ENCODE results near the gene CDH20.
A peak's percentile ranks its signal among the peaks of the same experiment; 100 is the strongest.

The CDH20 gene

GRCh38 chr18:61397222-61397621, 64.0 kb downstream of the CDH20 start:
- TF ChIP-seq SIN3A (IDR thresholded peaks at IDR 0.05; ENCODE audit: borderline replicate concordance, insufficient read depth, low read length) (no peak), TAF1 (IDR thresholded peaks at IDR 0.05; ENCODE audit: borderline replicate concordance, insufficient read depth, low read length) (no peak), REST (IDR thresholded peaks at IDR 0.05; ENCODE audit: insufficient read depth in 1 of 2, low read depth in 2 of 2, low read length in 2 of 2) (no peak), FOXP2 (optimal IDR thresholded peaks at IDR 0.05; ENCODE audit: borderline replicate concordance, extremely low read depth, extremely low read length, insufficient read depth) (no peak)

DNA sequence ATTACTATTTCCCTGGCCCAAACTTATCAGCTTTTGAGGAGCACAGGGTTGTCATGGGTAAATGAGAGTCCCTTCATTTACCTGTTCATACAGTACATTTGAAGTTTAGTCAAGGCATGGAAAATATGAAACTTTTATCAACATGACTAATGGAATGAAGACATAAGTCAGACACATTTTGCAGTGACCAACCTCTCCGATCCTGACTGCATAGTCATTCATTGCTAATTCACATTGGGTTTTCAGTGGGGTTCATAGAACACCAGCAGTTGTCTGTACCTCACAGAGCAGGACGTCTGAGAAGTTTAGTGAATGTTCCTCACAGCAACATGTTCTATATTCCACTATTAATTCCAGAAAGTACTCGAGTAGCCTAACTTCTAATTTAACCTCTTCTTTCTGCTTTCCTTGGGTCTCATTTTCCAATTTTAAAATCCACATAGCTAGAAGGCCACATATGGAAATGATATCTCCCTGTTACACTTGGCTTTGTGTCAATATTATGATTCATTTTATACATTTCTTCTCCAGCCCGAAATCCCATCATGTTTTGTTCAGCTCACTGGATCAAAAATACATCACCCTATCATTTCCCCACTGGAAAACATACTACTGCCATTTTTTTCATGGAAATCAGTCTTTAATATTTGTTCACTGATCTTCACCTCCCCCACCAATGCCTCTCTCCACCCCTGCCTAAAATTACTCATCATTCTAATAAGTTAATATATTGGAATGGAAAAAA, 65.9 kb downstream of the CDH20 start:
- no peak for TF ChIP-seq REST (IDR thresholded peaks at IDR 0.05; ENCODE audit: insufficient read depth in 1 of 2, low read depth in 2 of 2, low read length in 2 of 2)
- no peak for TF ChIP-seq FOXP2 (optimal IDR thresholded peaks at IDR 0.05; ENCODE audit: borderline replicate concordance, extremely low read depth, extremely low read length, insufficient read depth)
- TF ChIP-seq POLR2AphosphoS5 (IDR thresholded peaks at IDR 0.05; ENCODE audit: low read depth, low read length) = no peak

- peak; percentile 8; the same call in 1 of the 2 replicates for TF ChIP-seq TAF1 (IDR thresholded peaks at IDR 0.05; ENCODE audit: borderline replicate concordance, insufficient read depth, low read length)
- no peak for TF ChIP-seq FOXP2 (optimal IDR thresholded peaks at IDR 0.05; ENCODE audit: borderline replicate concordance, extremely low read depth, extremely low read length, insufficient read depth)
- no peak for TF ChIP-seq REST (IDR thresholded peaks at IDR 0.05; ENCODE audit: insufficient read depth in 1 of 2, low read depth in 2 of 2, low read length in 2 of 2)
These were observed 66.9 kb downstream of the CDH20 start for GRCh38 chr18:61400016-61400635.

- TF ChIP-seq FOXP2 (optimal IDR thresholded peaks at IDR 0.05; ENCODE audit: borderline replicate concordance, extremely low read depth, extremely low read length, insufficient read depth) (no peak), REST (IDR thresholded peaks at IDR 0.05; ENCODE audit: insufficient read depth in 1 of 2, low read depth in 2 of 2, low read length in 2 of 2) (no peak)
These were observed 67.5 kb downstream of the CDH20 start for GRCh38 chr18:61400716-61401115.

DNA sequence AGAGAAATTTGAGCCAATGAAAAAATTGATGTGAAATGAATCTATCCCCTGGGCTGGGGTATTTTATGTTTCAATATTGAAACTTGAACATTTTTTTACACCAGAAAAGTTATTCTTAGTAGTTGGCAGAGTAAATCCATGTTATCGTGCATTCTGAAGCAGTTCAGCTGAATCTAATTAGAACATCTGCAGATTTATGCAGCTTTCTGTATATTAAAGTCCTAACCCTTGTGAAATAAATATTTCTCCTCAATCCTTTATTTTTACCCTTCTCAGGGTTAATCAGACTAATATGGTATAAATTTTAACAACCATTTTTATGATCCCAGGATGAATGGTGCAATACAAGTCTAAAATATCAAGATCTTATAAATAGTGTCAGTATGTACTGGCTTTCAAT, 69.5 kb downstream of the CDH20 start:
- TF ChIP-seq REST (IDR thresholded peaks at IDR 0.05; ENCODE audit: insufficient read depth in 1 of 2, low read depth in 2 of 2, low read length in 2 of 2) (no peak), TAF1 (IDR thresholded peaks at IDR 0.05; ENCODE audit: borderline replicate concordance, insufficient read depth, low read length) (no peak), SIN3A (IDR thresholded peaks at IDR 0.05; ENCODE audit: borderline replicate concordance, insufficient read depth, low read length) (no peak), POLR2AphosphoS5 (IDR thresholded peaks at IDR 0.05; ENCODE audit: low read depth, low read length) (no peak), FOXP2 (optimal IDR thresholded peaks at IDR 0.05; ENCODE audit: borderline replicate concordance, extremely low read depth, extremely low read length, insufficient read depth) (no peak)

Measured in PFSK-1 (cell line).